ENCODE results near the gene RTBDN. TPM values are rescaled to one million over a fixed set of nuclear protein-coding genes. Genes with fewer than 3 reads are reported as not detected.

RTBDN gene
- total and polyA plus RNA-seq, 10 of the 15 experiments (the other 5 are each of a cell fraction or from before 2014, with no cell fraction given), result 0.45 TPM; not detected in 9

GRCh38 chr19:12788682-12789097 is 45.7 kb downstream of the RTBDN start:
- in situ Hi-C loops (cut with MboI), result no loop called here
- FAIRE-seq, result no peak
- WGBS (ENCODE audit: insufficient coverage, insufficient replicate concordance, low lambda C conversion rate, missing lambda C conversion rate), result under 1% methylated on average over 12 of the region's 12 CpGs
- DNase-seq (ENCODE audit: low read depth, low spot score), result peak; percentile 84
- ATAC-seq, result peak; percentile 1
- peak overlapping the region; percentile 90 for H3K4me3 ChIP-seq
- H4K20me1 ChIP-seq (ENCODE audit: control insufficient read depth, insufficient read depth), result no peaks in the 10 kb centered on the region
- H3K27me3 ChIP-seq (replicated peaks in 1 of 2; ENCODE audit: control insufficient read depth in 2 of 2, insufficient read depth in 2 of 2, low read length in 1 of 2), result no peaks in the 10 kb centered on the region
- no peak overlapping the region; the same call in none of the 2 replicates for H2AFZ ChIP-seq (ENCODE audit: control insufficient read depth, low read depth, low read length)
- ChIA-PET POLR2A (interaction anchor here (0.5 to 3.4 kb wide), 5 partner anchors 10 to 366 kb away, joined by 4 to 66 read pairs (median 5); no protein-coding TSS in a partner anchor), CTCF (interaction anchor here (1.3 to 4.2 kb wide), 4 partner anchors 8 to 23 kb away, joined by 3 to 44 read pairs (median 15); no protein-coding TSS in a partner anchor), RAD21 (ENCODE audit: unreplicated experiment) (interaction anchor here (0.6 to 4.5 kb wide), 4 partner anchors 11 to 102 kb away, joined by 3 to 49 read pairs (median 4); no protein-coding TSS in a partner anchor), SMC1A (ENCODE audit: uncharacterized antibody, unreplicated experiment) (interaction anchor here (1.4 to 4.1 kb wide), 3 partner anchors 11 to 29 kb away, joined by 3 to 28 read pairs (median 4); no protein-coding TSS in a partner anchor)
- peak overlapping the region; percentile 97 for H3K9ac ChIP-seq (ENCODE audit: control insufficient read depth, insufficient read depth, low read length)
- BruUV-seq (replicated peaks), result TSS peak; percentile 72
- peaks cover 56% of the 10 kb centered on the region for H3K4me1 ChIP-seq (ENCODE audit: control insufficient read depth, insufficient read depth, low read length)
- intact Hi-C loops (cut with micrococcal nuclease; ENCODE audit: unreplicated experiment), result loop anchor here (5.0 to 10.0 kb wide), 2 partner anchors 149 to 1694 kb away; partner anchors contain the start of gene CALR
- peak overlapping the region; percentile 99 for H3K27ac ChIP-seq (ENCODE audit: control insufficient read depth, insufficient read depth)
- peaks cover 42% of the 10 kb centered on the region for H3K79me2 ChIP-seq (ENCODE audit: control insufficient read depth, insufficient read depth, low read length)
- peak overlapping the region; percentile 97 for H3K4me2 ChIP-seq (ENCODE audit: control insufficient read depth, insufficient read depth)
- H3K36me3 ChIP-seq (ENCODE audit: control insufficient read depth in 2 of 2, insufficient read depth in 2 of 2, low read length in 1 of 2), result no peaks in the 10 kb centered on the region
- H3K9me3 ChIP-seq (replicated peaks; ENCODE audit: control insufficient read depth, insufficient read depth, low read length), result no peaks in the 10 kb centered on the region
- TF ChIP-seq ZZZ3 (IDR thresholded peaks at IDR 0.05; ENCODE audit: control insufficient read depth, insufficient read length, low read depth) (no peak), MYC (IDR thresholded peaks at IDR 0.05; ENCODE audit: insufficient read depth, insufficient read length, insufficient replicate concordance, low read length, severe bottlenecking) (no peak), ZBTB40 (IDR thresholded peaks at IDR 0.05; ENCODE audit: borderline replicate concordance) (no peak), NRF1 (conservative IDR thresholded peaks at IDR 0.05; ENCODE audit: low read depth, low read length) (no peak), REST (IDR thresholded peaks at IDR 0.05; ENCODE audit: low read depth, low read length) (peak; percentile 6; the same call in 1 of the 2 replicates), ATF3 (IDR thresholded peaks at IDR 0.05; ENCODE audit: borderline replicate concordance, extremely low read depth, low read depth, low read length) (no peak), ZSCAN29 (IDR thresholded peaks at IDR 0.05) (no peak), TCF7 (IDR thresholded peaks at IDR 0.05; ENCODE audit: borderline replicate concordance) (no peak), MYB (IDR thresholded peaks at IDR 0.05; ENCODE audit: borderline replicate concordance, low read depth, low read length) (no peak), PML (IDR thresholded peaks at IDR 0.05; ENCODE audit: low read length) (no peak), CREB1 (IDR thresholded peaks at IDR 0.05; ENCODE audit: low read depth) (no peak), SMC3 (IDR thresholded peaks at IDR 0.05; ENCODE audit: borderline replicate concordance, low read length) (no peak), NFXL1 (IDR thresholded peaks at IDR 0.05; ENCODE audit: borderline replicate concordance) (no peak), ELK1 (IDR thresholded peaks at IDR 0.05; ENCODE audit: low read depth, low read length) (no peak)
